ENCODE measurements around the gene SLCO1B3.

Gene SLCO1B3

GRCh38 chr12:20885552-20885951 lies 75.0 kb downstream of the SLCO1B3 start:
- no peak for DNase-seq

GRCh38 chr12:20917269-20917668 lies 106.8 kb downstream of the SLCO1B3 start:
- DNase-seq: no peak

- no peak for DNase-seq
Measured at GRCh38 chr12:20917819-20918218, 107.3 kb downstream of the SLCO1B3 start.

GRCh38 chr12:20931894-20932293 lies 121.4 kb downstream of the SLCO1B3 start:
- DNase-seq: no peak

GRCh38 chr12:20946732-20947131 lies 136.2 kb downstream of the SLCO1B3 start:
- peak; percentile 13 for DNase-seq

GRCh38 chr12:20950248-20950647 lies 139.7 kb downstream of the SLCO1B3 start:
- DNase-seq: no peak

- DNase-seq: no peak
Measured at GRCh38 chr12:20963303-20963702, 152.8 kb downstream of the SLCO1B3 start.

- DNase-seq: no peak
Measured at GRCh38 chr12:20963762-20964161, 153.3 kb downstream of the SLCO1B3 start.
